PFSK-1 (cell line): ENCODE results near the gene KDM5A.

Experiments used
- FOXP2 ChIP-seq: optimal IDR thresholded peaks from 2 replicates; pipeline ENCODE3; 2011; ENCODE audit warnings: borderline replicate concordance, control low read depth, inconsistent platforms; ENCODE audit not compliant: insufficient read depth; ENCODE audit errors: extremely low read length, extremely low read depth
- POLR2AphosphoS5 ChIP-seq: IDR thresholded peaks from 2 replicates; pipeline ENCODE4 v1.6.1; 2012; ENCODE audit warnings: low read depth, mild to moderate bottlenecking, control low read depth, low read length, moderate library complexity
- REST ChIP-seq, 2 experiments: IDR thresholded peaks; 2 replicates each; pipeline versions ENCODE4 v1.6.1 to v1.8.0; 2011 to 2012; ENCODE audit warnings: low read depth in 2 of 2, low read length in 2 of 2, control low read depth in 1 of 2, inconsistent platforms in 1 of 2, mild to moderate bottlenecking in 1 of 2, moderate library complexity in 1 of 2; ENCODE audit not compliant: insufficient read depth in 1 of 2
- SIN3A ChIP-seq: IDR thresholded peaks from 2 replicates; pipeline ENCODE4 v1.6.1; 2012; ENCODE audit warnings: mild to moderate bottlenecking, low read length, moderate library complexity, borderline replicate concordance; ENCODE audit not compliant: insufficient read depth
- TAF1 ChIP-seq: IDR thresholded peaks from 2 replicates; pipeline ENCODE4 v1.6.1; 2012; ENCODE audit warnings: low read length, control low read depth, borderline replicate concordance; ENCODE audit not compliant: insufficient read depth

The KDM5A gene

GRCh38 chr12:253116-253831 is 135.8 kb downstream of the KDM5A start:
- TF ChIP-seq SIN3A: no peak
- TF ChIP-seq REST (IDR thresholded peaks at IDR 0.05; ENCODE audit: insufficient read depth in 1 of 2, low read depth in 2 of 2, low read length in 2 of 2): no peak
- no peak for TF ChIP-seq TAF1
- TF ChIP-seq FOXP2: no peak
- TF ChIP-seq POLR2AphosphoS5: no peak

GRCh38 chr12:252636-253035 is 136.5 kb downstream of the KDM5A start:
- TF ChIP-seq SIN3A (no peak), REST (IDR thresholded peaks at IDR 0.05; ENCODE audit: insufficient read depth in 1 of 2, low read depth in 2 of 2, low read length in 2 of 2) (no peak), TAF1 (no peak), POLR2AphosphoS5 (no peak), FOXP2 (no peak)

- no peak for TF ChIP-seq REST (IDR thresholded peaks at IDR 0.05; ENCODE audit: insufficient read depth in 1 of 2, low read depth in 2 of 2, low read length in 2 of 2)
- no peak for TF ChIP-seq SIN3A
- TF ChIP-seq FOXP2: no peak
- no peak for TF ChIP-seq TAF1
- no peak for TF ChIP-seq POLR2AphosphoS5
Measured at GRCh38 chr12:247271-247670, 141.8 kb downstream of the KDM5A start.

- TF ChIP-seq POLR2AphosphoS5 (no peak), TAF1 (no peak), REST (IDR thresholded peaks at IDR 0.05; ENCODE audit: insufficient read depth in 1 of 2, low read depth in 2 of 2, low read length in 2 of 2) (no peak), FOXP2 (no peak), SIN3A (no peak)
Measured at GRCh38 chr12:243381-243780, 145.7 kb downstream of the KDM5A start.

GRCh38 chr12:242496-242895 is 146.6 kb downstream of the KDM5A start:
- TF ChIP-seq POLR2AphosphoS5 (no peak), REST (IDR thresholded peaks at IDR 0.05; ENCODE audit: insufficient read depth in 1 of 2, low read depth in 2 of 2, low read length in 2 of 2) (no peak), SIN3A (no peak), FOXP2 (no peak), TAF1 (no peak)
